Measurements from ENCODE around the gene OR13J1. TPM values are rescaled to one million over a fixed set of nuclear protein-coding genes. Genes with fewer than 3 reads are reported as not detected.
"Not testable (repeated sequence)": the region's sequence is repeated elsewhere in the genome, so short reads cannot be mapped to it uniquely, and the experiment has no call there.

The OR13J1 gene
- total and polyA plus RNA-seq, 12 donors, result not detected

DNA sequence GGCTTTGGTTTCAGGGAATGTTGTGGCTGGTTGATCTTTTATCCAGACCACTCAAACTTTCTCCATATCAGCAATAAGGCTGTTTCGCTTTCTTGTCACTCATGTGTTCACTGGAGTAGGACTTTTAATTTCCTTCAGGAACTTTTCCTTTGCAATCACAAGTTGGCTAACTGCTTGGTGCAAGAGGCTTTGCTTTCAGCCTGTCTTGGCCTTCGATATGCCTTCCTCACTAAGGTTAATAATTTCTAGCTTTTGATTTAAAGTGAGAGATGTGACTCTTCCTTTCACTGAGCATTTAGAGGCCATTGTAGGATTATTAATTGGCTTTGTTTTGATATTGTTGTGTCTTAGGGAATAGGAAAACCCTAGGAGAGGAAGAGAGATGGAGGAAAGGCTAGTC lies 28.8 kb upstream of the OR13J1 start:
- intact Hi-C loops (cut with DNase I), result no loop called here
- Histone ChIP-seq H3K27ac (no peak overlapping the region), H3K36me3 (replicated peaks in 1 of 2) (no peaks in the 10 kb centered on the region), H3K9me3 (replicated peaks in 1 of 3) (no peaks in the 10 kb centered on the region), H3K4me3 (no peak overlapping the region), H3K4me1 (replicated peaks in 1 of 2) (no peaks in the 10 kb centered on the region), H3K27me3 (peaks cover 19% of the 10 kb centered on the region)
- no peak for DNase-seq
- 84 to 92% (median 91%) methylated on average over 2 of the region's 2 CpGs for WGBS, 4 donors
- TF ChIP-seq, protein P1, sequence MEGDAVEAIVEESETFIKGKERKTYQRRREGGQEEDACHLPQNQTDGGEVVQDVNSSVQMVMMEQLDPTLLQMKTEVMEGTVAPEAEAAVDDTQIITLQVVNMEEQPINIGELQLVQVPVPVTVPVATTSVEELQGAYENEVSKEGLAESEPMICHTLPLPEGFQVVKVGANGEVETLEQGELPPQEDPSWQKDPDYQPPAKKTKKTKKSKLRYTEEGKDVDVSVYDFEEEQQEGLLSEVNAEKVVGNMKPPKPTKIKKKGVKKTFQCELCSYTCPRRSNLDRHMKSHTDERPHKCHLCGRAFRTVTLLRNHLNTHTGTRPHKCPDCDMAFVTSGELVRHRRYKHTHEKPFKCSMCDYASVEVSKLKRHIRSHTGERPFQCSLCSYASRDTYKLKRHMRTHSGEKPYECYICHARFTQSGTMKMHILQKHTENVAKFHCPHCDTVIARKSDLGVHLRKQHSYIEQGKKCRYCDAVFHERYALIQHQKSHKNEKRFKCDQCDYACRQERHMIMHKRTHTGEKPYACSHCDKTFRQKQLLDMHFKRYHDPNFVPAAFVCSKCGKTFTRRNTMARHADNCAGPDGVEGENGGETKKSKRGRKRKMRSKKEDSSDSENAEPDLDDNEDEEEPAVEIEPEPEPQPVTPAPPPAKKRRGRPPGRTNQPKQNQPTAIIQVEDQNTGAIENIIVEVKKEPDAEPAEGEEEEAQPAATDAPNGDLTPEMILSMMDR (IDR thresholded peaks at IDR 0.05), result no peak
- no peak for TF ChIP-seq POLR2A (IDR thresholded peaks at IDR 0.05)

DNA sequence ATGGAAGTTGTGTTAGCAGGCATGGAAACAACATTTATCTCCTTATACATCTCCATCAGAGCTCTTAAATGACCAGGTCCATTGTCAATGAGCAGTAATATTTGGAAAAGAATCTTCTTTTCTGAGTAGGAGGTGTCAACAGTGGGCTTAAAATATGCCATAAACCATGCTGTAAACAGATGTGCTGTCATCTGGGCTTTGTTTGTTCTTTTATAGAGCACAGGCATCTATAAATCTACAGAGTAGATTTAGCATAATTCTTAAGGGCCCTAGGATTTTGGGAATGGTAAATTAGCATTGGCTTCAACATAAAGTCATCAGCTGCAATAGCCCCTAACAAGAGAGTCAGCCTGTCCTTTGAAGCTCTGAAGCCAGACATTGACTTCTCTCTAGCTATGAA lies 28.1 kb upstream of the OR13J1 start:
- H3K27ac ChIP-seq, result no peak overlapping the region
- no peaks in the 10 kb centered on the region for H3K4me1 ChIP-seq (replicated peaks in 1 of 2)
- peaks cover 19% of the 10 kb centered on the region for H3K27me3 ChIP-seq
- intact Hi-C loops (cut with DNase I), result no loop called here
- H3K4me3 ChIP-seq, result no peak overlapping the region
- DNase-seq, result no peak
- H3K9me3 ChIP-seq (replicated peaks in 1 of 3), result no peaks in the 10 kb centered on the region
- no peaks in the 10 kb centered on the region for H3K36me3 ChIP-seq (replicated peaks in 1 of 2)
- TF ChIP-seq POLR2A (IDR thresholded peaks at IDR 0.05), result no peak
- TF ChIP-seq, protein P1 (IDR thresholded peaks at IDR 0.05), result no peak

DNA sequence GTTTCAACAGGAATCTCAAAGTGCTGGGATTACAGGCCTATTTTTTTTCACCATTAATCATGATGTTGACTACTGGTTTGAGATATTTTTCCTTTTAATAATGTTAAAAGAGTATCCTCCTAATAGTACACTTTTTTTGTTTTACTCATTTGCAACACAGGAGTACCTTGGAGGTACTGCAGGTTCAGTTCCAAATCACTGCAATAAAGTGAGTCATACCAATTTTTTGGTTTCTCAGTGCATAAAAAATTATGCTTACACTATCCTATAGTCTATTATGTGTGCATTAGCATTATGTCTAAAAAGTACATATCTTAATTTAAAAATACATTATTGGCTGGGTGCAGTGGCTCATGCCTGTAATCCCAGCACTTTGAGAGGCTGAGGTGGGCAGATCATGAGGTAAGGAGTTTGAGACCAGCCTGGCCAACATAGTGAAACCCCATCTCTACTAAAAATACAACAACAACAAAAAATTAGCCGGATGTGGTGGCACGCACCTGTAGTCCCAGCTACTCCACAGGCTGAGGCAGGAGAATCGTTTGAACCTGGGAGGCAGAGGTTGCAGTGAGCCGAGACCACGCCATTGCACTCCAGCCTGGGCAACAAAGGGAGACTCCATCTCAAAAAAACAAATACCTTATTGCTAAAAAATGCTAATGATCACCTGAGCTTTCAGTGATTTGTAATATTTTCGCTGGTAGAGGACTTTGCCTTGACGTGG lies 27.3 kb upstream of the OR13J1 start:
- H3K36me3 ChIP-seq (replicated peaks in 1 of 2); H3K9me3 ChIP-seq (replicated peaks in 1 of 3); H3K4me3 ChIP-seq; intact Hi-C loops (cut with DNase I); H3K27ac ChIP-seq; H3K4me1 ChIP-seq (replicated peaks in 1 of 2); DNase-seq: not testable (repeated sequence)
- H3K27me3 ChIP-seq, result peaks cover 19% of the 10 kb centered on the region
- whole genome bisulfite sequencing, 4 donors, result 77 to 97% (median 85%) methylated on average over 7 of the region's 7 CpGs

- TF ChIP-seq, protein P1 (IDR thresholded peaks at IDR 0.05), result no peak
- no peak for TF ChIP-seq POLR2A (IDR thresholded peaks at IDR 0.05)
- H3K27ac ChIP-seq, result no peak overlapping the region
- peaks cover 19% of the 10 kb centered on the region for H3K27me3 ChIP-seq
- H3K4me1 ChIP-seq (replicated peaks in 1 of 2), result no peaks in the 10 kb centered on the region
- DNase-seq, result no peak
- no peak overlapping the region for H3K4me3 ChIP-seq
- intact Hi-C loops (cut with DNase I), result no loop called here
- H3K9me3 ChIP-seq (replicated peaks in 1 of 3), result no peaks in the 10 kb centered on the region
- no peaks in the 10 kb centered on the region for H3K36me3 ChIP-seq (replicated peaks in 1 of 2)
- WGBS, 4 donors, result 86 to 95% (median 90%) methylated on average over 2 of the region's 2 CpGs
Measured at GRCh38 chr9:35896570-35896969, 26.4 kb upstream of the OR13J1 start.

- 74 to 90% (median 79%) methylated on average over 1 of the region's 1 CpG for WGBS, 4 donors
- Histone ChIP-seq H3K4me3 (no peak overlapping the region), H3K27me3 (peaks cover 11% of the 10 kb centered on the region), H3K4me1 (replicated peaks in 1 of 2) (no peaks in the 10 kb centered on the region), H3K27ac (no peak overlapping the region), H3K36me3 (replicated peaks in 1 of 2) (no peaks in the 10 kb centered on the region), H3K9me3 (replicated peaks in 1 of 3) (peaks cover 0 to 5% (median 0%) of the 10 kb centered on the region in 3 donors)
- no peak for TF ChIP-seq POLR2A (IDR thresholded peaks at IDR 0.05)
- TF ChIP-seq, protein P1 (IDR thresholded peaks at IDR 0.05), result no peak
- intact Hi-C loops (cut with DNase I), result no loop called here
- DNase-seq, result no peak
Measured at GRCh38 chr9:35892051-35892450, 21.9 kb upstream of the OR13J1 start.
